SH-SY5Y (cell line): ENCODE measurements around the gene STK40.

Source experiments
- GATA2 ChIP-seq: IDR thresholded peaks from 2 replicates; pipeline ENCODE4 v1.6.1; 2011; ENCODE audit warnings: mild to moderate bottlenecking, low read depth, low read length
- GATA3 ChIP-seq: IDR thresholded peaks from 2 replicates; pipeline ENCODE4 v1.6.1; 2011; ENCODE audit warnings: low read depth, mild to moderate bottlenecking, low read length, moderate library complexity

- TF ChIP-seq GATA2 (no peak), GATA3 (no peak)
These were observed 11.3 kb upstream of the STK40 start for GRCh38 chr1:36397083-36397377.
